Activated naive CD8-positive, alpha-beta T cell treated with anti-CD3 and anti-CD28 coated beads for 36 hours (primary cell): ENCODE data around the gene PSMG4. TPM values are rescaled to one million over a fixed set of nuclear protein-coding genes. Genes with fewer than 3 reads are reported as not detected.

Source experiments
- DNase-seq: peaks from one replicate; pipeline ENCODE4 v3.0.0; 2021
- H3K27ac Mint-ChIP-seq: one replicate; pipeline ENCODE4 v1.8.0; 2022; ENCODE audit warnings: mild to moderate bottlenecking, moderate library complexity, mixed read lengths
- H3K27me3 Mint-ChIP-seq: one replicate; pipeline ENCODE4 v1.8.0; 2022; ENCODE audit warnings: mild to moderate bottlenecking, mixed read lengths
- H3K36me3 Mint-ChIP-seq: one replicate; pipeline ENCODE4 v1.8.0; 2021; ENCODE audit warnings: mild to moderate bottlenecking, mixed read lengths
- H3K4me1 Mint-ChIP-seq: one replicate; pipeline ENCODE4 v1.8.0; 2021; ENCODE audit warnings: mixed read lengths
- H3K4me3 Mint-ChIP-seq: one replicate; pipeline ENCODE4 v1.8.0; 2022; ENCODE audit warnings: mild to moderate bottlenecking, moderate library complexity, mixed read lengths
- H3K9me3 Mint-ChIP-seq: one replicate; pipeline ENCODE4 v1.8.0; 2022; ENCODE audit warnings: mixed read lengths
- total RNA-seq, 2 experiments: library from RNA; stranded (reverse); gene quantifications; one replicate each; pipeline ENCODE4 v1.2.3, GENCODE V29; 2021

Gene PSMG4
- total RNA-seq, 2 experiments from 2014 or later: 36.4 to 38.1 TPM

DNA sequence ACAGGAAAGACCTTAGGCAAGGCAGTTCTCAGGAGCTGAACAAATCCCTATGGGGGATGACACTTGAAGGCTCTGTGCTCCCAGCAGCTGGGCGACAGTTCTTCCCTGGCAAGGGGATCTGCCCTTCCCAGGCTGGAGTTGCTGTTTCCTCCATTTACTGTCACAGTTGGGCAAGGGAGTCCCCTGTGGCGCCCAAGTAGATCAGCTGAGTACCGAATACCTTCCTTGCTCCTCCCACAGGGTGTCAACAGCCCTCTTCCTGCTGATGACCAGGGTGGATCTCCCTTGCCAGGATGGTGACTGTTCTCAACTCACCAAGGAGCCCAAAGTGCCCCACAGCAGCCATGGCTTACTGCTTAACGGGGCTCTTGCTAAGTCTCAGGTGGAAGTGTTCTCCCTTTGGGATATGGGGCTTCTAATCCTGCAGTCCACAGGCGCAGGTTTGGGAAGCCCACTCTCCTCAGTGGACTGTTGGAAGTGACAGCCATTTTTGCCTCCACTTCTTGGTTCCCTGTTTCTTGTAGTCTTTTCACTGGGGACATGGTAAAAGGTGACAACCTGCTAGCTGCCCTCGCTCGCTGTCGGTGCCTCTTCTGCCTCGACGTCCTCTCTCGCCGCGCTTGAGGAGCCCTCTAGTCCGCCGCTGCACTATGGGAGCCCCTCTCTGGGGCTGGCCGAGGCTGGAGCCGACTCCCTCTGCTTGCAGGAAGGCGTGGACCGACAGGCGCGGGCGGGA lies 5.7 kb upstream of the PSMG4 start:
- Mint-ChIP-seq H3K27me3 (peaks cover 29% of the 10 kb centered on the region), H3K36me3 (no peaks in the 10 kb centered on the region), H3K9me3 (peaks cover 4% of the 10 kb centered on the region), H3K27ac (no peak overlapping the region), H3K4me3 (no peak overlapping the region), H3K4me1 (peaks cover 5% of the 10 kb centered on the region)
- DNase-seq: no peak

GRCh38 chr6:3253597-3253961 lies 5.2 kb upstream of the PSMG4 start:
- Mint-ChIP-seq H3K36me3 (no peaks in the 10 kb centered on the region), H3K4me1 (peaks cover 4% of the 10 kb centered on the region), H3K4me3 (no peak overlapping the region), H3K27me3 (peaks cover 23% of the 10 kb centered on the region), H3K9me3 (peaks cover 4% of the 10 kb centered on the region), H3K27ac (no peak overlapping the region)
- DNase-seq: no peak

DNA sequence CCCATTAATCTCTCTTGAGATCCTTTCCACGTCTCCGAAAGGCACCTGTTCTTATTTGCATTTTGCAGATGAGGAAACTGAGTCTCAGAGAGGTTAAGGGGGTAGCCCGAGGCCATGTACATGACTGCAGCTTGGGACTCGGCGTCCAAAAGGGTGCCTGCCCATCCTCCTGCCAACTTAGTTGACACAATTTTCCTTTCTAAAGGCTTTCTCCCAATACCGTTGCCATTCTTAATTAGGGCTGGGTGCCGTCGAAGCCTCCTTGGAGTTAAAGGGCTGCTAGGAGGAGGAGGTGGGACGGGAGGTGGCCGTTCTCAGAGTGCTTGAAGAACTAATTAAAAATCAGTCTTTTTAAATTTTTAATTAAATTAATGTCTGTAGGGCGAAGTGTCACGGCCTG lies 546 bp upstream of the PSMG4 start:
- H3K4me1 Mint-ChIP-seq: peaks cover 26% of the 10 kb centered on the region
- H3K27ac Mint-ChIP-seq: no peak overlapping the region
- no peak for DNase-seq
- H3K36me3 Mint-ChIP-seq: peaks cover 21% of the 10 kb centered on the region
- peak overlapping the region; percentile 68 for H3K4me3 Mint-ChIP-seq
- no peaks in the 10 kb centered on the region for H3K27me3 Mint-ChIP-seq
- peaks cover 4% of the 10 kb centered on the region for H3K9me3 Mint-ChIP-seq

GRCh38 chr6:3259491-3259958 lies 778 bp downstream of the PSMG4 start:
- H3K36me3 Mint-ChIP-seq: peaks cover 25% of the 10 kb centered on the region
- no peaks in the 10 kb centered on the region for H3K27me3 Mint-ChIP-seq
- DNase-seq: peak; percentile 39
- peak overlapping the region; percentile 96 for H3K27ac Mint-ChIP-seq
- no peaks in the 10 kb centered on the region for H3K9me3 Mint-ChIP-seq
- H3K4me1 Mint-ChIP-seq: peaks cover 34% of the 10 kb centered on the region
- H3K4me3 Mint-ChIP-seq: peak overlapping the region; percentile 95

DNA sequence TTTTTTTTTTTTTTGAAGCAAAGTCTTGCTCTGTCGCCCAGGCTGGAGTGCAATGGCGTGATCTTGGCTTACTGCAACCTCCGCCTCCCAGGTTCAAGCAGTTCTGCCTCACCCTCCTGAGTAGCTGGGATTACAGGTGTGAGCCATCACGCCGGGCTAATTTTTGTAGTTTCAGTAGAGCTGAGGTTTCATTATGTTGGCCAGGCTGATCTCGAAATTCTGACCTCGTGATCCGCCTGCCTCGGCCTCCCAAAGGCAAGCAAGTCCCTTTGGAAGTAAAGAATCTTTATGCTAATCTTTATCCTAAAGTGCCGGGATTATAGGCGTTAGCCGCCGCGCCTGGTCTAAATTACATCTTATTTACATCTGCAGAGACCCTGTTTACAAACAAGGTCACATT lies 1.5 kb downstream of the PSMG4 start:
- no peaks in the 10 kb centered on the region for H3K9me3 Mint-ChIP-seq
- no peak overlapping the region for H3K27ac Mint-ChIP-seq
- H3K27me3 Mint-ChIP-seq: no peaks in the 10 kb centered on the region
- peaks cover 41% of the 10 kb centered on the region for H3K4me1 Mint-ChIP-seq
- no peak for DNase-seq
- peaks cover 30% of the 10 kb centered on the region for H3K36me3 Mint-ChIP-seq
- peak overlapping the region; percentile 95 for H3K4me3 Mint-ChIP-seq

- no peak for DNase-seq
- Mint-ChIP-seq H3K4me3 (peak overlapping the region; percentile 95), H3K27me3 (no peaks in the 10 kb centered on the region), H3K36me3 (peaks cover 30% of the 10 kb centered on the region), H3K4me1 (peaks cover 42% of the 10 kb centered on the region), H3K27ac (peak overlapping the region; percentile 52), H3K9me3 (no peaks in the 10 kb centered on the region)
These were observed 2.2 kb downstream of the PSMG4 start for GRCh38 chr6:3260772-3261517.

DNA sequence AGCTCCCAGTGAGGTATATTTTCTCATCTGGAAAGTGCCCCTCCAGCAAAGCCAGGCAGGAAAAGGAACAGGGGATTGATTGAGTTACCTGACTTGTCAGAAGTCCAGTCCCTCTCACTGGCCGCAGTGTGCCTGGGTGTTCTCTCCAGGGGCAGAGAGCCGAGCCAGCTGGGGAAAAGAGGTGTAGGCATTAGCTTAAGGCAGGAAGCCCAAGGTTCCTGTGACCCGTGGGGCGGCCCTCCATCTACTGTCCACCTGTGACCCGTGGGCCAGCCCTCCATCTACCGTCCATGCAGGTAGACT lies 2.7 kb downstream of the PSMG4 start:
- peaks cover 42% of the 10 kb centered on the region for H3K4me1 Mint-ChIP-seq
- no peaks in the 10 kb centered on the region for H3K9me3 Mint-ChIP-seq
- peaks cover 30% of the 10 kb centered on the region for H3K36me3 Mint-ChIP-seq
- peak overlapping the region; percentile 52 for H3K27ac Mint-ChIP-seq
- H3K4me3 Mint-ChIP-seq: peak overlapping the region; percentile 95
- no peaks in the 10 kb centered on the region for H3K27me3 Mint-ChIP-seq
- no peak for DNase-seq

GRCh38 chr6:3261921-3262320 lies 3.2 kb downstream of the PSMG4 start:
- no peaks in the 10 kb centered on the region for H3K27me3 Mint-ChIP-seq
- peak overlapping the region; percentile 95 for H3K4me3 Mint-ChIP-seq
- DNase-seq: no peak
- no peak overlapping the region for H3K27ac Mint-ChIP-seq
- H3K9me3 Mint-ChIP-seq: no peaks in the 10 kb centered on the region
- H3K36me3 Mint-ChIP-seq: peaks cover 30% of the 10 kb centered on the region
- H3K4me1 Mint-ChIP-seq: peaks cover 42% of the 10 kb centered on the region

DNA sequence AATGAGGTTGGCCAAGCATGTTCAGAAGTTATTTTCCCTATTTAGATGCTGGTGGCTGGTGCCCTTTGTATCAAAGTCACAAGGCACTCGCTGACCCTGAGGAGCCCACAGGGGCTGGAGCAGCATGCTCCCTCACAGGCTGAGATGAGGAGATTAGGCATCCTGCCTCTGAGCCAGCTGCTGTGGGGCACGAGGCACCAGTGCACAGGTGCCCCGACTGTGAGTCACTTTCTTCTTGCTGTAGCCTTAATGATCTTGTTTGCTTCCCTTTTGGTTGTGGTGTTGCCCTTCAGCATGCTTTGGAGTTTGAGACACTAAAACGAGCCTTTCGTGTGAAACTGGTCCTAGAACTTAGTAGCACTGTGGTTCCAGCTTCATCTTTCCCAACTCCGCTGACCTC lies 4.3 kb downstream of the PSMG4 start:
- H3K27ac Mint-ChIP-seq: no peak overlapping the region
- H3K4me1 Mint-ChIP-seq: peaks cover 43% of the 10 kb centered on the region
- no peak for DNase-seq
- no peak overlapping the region for H3K4me3 Mint-ChIP-seq
- H3K27me3 Mint-ChIP-seq: no peaks in the 10 kb centered on the region
- peaks cover 30% of the 10 kb centered on the region for H3K36me3 Mint-ChIP-seq
- no peaks in the 10 kb centered on the region for H3K9me3 Mint-ChIP-seq

DNA sequence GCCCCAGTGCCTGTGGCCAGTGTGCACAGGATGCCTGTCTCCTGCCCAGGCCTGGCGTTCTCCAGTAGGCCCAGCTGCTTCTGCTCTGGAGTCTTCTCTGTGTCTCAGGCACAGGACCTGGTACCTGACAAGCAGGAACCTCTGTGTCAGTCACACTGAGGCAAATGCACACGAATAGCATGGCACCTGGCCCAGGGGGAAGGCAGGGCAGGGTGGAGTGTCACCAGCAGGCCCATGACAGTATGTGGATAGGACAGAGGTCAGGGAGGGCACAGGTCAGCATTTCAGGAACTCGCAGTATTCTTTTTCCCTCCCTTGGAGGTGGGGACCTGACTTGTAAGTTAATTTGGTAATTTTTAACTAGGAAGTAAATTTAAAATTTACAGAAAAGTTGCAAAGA lies 5.6 kb downstream of the PSMG4 start:
- Mint-ChIP-seq H3K4me3 (no peak overlapping the region), H3K36me3 (peaks cover 30% of the 10 kb centered on the region), H3K4me1 (peaks cover 43% of the 10 kb centered on the region), H3K9me3 (no peaks in the 10 kb centered on the region), H3K27ac (no peak overlapping the region), H3K27me3 (no peaks in the 10 kb centered on the region)
- no peak for DNase-seq

- no peaks in the 10 kb centered on the region for H3K9me3 Mint-ChIP-seq
- H3K27me3 Mint-ChIP-seq: no peaks in the 10 kb centered on the region
- peaks cover 40% of the 10 kb centered on the region for H3K4me1 Mint-ChIP-seq
- peaks cover 22% of the 10 kb centered on the region for H3K36me3 Mint-ChIP-seq
- H3K27ac Mint-ChIP-seq: no peak overlapping the region
- H3K4me3 Mint-ChIP-seq: no peak overlapping the region
- DNase-seq: no peak
These were observed 6.9 kb downstream of the PSMG4 start for GRCh38 chr6:3265671-3266070.

DNA sequence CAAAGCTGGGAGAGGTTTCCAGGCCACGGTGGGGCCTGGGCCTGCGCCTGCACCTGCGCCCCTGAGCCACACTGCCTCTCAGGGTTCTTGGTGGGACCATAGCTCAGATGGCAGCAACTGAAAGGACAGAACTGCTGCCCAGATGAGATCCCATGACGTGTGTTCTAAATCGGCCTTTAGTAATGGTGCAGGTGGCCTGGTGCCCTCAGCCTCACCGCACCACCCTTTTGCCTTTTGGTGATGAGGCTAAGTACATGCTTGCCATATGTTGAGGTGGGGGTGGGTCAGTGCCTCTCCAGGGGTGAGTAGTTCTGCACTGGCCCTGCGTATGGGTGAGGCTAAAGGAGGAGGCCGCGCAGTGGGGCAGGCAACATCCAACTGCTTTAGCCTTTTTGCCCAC lies 7.4 kb downstream of the PSMG4 start:
- Mint-ChIP-seq H3K4me1 (peaks cover 35% of the 10 kb centered on the region), H3K36me3 (peaks cover 17% of the 10 kb centered on the region), H3K4me3 (no peak overlapping the region), H3K27ac (no peak overlapping the region), H3K27me3 (no peaks in the 10 kb centered on the region), H3K9me3 (no peaks in the 10 kb centered on the region)
- DNase-seq: no peak

- no peak for DNase-seq
- Mint-ChIP-seq H3K27ac (no peak overlapping the region), H3K36me3 (peaks cover 15% of the 10 kb centered on the region), H3K4me3 (no peak overlapping the region), H3K27me3 (no peaks in the 10 kb centered on the region), H3K4me1 (peaks cover 25% of the 10 kb centered on the region), H3K9me3 (no peaks in the 10 kb centered on the region)
These were observed 8.4 kb downstream of the PSMG4 start for GRCh38 chr6:3267162-3267561.

GRCh38 chr6:3268680-3269079 lies 9.9 kb downstream of the PSMG4 start:
- H3K27ac Mint-ChIP-seq: no peak overlapping the region
- H3K4me3 Mint-ChIP-seq: no peak overlapping the region
- H3K36me3 Mint-ChIP-seq: peaks cover 8% of the 10 kb centered on the region
- H3K4me1 Mint-ChIP-seq: peaks cover 12% of the 10 kb centered on the region
- no peak for DNase-seq
- no peaks in the 10 kb centered on the region for H3K27me3 Mint-ChIP-seq
- no peaks in the 10 kb centered on the region for H3K9me3 Mint-ChIP-seq

DNA sequence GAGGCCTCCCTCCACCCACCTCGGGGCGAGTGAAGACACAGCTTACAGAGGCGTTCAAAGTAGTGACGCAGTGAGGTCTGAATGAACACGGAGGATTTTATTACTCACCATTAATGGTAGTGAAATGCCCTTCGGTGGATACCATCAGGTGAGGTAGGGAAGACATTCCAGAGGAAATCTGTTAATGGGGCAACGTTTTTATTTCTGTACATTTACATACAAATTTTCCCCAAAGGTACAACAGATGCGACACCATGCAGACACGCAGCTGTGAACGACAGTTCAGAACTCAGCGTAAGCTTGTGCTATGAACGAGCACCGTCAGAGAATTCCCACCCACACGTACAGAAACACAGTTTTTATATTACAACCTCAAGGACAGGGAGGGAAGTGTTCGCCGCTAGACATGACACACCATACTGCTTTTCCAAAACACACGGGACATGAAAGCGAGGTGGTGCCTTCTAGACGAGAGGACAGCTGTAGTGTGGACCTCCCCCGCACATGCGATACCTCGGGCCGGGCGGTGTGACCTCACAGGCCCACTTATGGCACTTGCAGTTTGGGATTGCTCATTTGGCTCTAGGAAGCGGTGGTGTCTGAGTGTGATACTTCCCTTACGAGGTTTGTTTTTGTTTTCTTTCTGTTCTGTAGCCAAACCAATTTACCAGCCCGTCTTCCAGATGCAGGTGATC lies 10.7 kb downstream of the PSMG4 start:
- Mint-ChIP-seq H3K9me3 (no peaks in the 10 kb centered on the region), H3K36me3 (peaks cover 8% of the 10 kb centered on the region), H3K27ac (no peak overlapping the region), H3K4me3 (no peak overlapping the region), H3K27me3 (no peaks in the 10 kb centered on the region), H3K4me1 (peaks cover 11% of the 10 kb centered on the region)
- DNase-seq: no peak
